Measurements from ENCODE around the gene ATXN1.
"Not testable (repeated sequence)": the region's sequence is repeated elsewhere in the genome, so short reads cannot be mapped to it uniquely, and the experiment has no call there.

The ATXN1 gene

DNA sequence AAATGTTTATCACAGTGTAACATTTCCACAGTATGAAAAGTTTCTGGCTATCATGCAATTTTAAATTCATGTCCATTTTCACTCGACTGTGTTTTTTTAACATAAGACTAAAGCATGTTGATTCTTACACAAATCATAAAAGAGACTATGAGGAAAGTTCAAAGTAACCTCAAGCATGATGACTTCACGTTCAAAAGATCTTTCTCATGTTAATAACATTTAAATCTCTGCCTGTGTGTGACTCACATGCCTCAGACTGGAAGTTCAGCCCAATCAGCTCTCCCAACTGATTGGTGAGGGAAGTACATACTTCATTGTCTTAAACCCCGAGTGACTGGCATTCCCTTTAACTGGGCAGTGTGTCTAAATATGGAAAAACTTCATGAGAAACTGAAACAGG lies 37.4 kb downstream of the ATXN1 start:
- FAIRE-seq: peak; percentile 92
- peak; percentile 84 for DNase-seq (ENCODE audit: low spot score)

DNA sequence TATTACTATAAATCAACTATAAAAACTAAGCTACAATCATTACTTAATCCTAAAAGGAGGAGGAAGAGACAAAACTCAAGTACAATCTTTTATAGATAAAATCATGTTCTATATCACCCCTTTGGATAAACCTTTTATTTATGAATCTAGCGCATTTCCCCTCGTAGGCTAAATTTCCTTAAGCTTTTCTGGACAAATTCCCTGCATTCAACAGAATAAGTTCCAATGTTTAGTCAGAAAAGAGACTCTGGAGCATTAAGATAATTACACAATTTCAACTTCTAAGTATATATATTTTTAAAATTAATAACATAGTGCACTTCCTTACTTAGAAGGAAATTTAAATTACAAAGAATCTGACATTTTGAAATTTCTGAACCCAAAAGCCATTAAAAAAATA lies 37.9 kb downstream of the ATXN1 start:
- DNase-seq (ENCODE audit: low spot score) (no peak), FAIRE-seq (no peak)

DNA sequence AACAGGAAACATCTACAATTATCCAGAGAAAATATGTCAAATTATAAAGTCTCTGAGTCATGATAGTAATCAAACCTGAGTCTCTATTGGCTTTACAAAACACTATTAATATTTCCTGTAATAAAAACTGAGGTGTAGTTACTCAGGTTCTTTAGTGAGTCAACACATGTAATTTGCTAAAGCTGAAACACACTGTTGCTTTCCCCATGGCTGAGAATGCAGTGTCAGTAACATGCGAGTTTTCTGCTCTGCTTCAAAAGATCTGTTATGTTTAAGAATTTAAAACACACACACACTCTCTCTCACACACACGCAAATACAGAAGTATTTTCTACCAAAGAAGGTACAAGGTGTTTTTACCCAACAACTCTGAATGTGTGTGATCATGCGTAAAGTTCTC lies 38.6 kb downstream of the ATXN1 start:
- FAIRE-seq: no peak
- DNase-seq (ENCODE audit: low spot score): no peak

DNA sequence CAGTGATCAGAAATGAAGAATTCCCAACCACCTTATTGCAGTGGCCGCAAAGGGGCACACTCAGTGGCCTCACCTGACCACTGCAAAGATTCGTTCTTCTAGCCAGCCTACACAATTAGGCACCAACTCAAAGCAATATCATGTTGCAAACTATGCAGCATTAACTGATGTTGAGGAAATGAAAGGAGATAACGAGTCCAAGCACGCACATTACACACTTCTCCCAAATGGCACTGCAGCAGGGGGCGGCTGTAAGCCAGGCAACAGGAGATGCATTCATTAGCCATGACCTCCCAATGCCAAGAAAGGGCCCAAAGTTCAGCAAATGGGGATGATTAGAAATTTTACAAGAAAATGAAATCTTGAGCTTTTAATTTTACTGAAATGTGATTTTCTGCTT lies 39.3 kb downstream of the ATXN1 start:
- FAIRE-seq (no peak), DNase-seq (ENCODE audit: low spot score) (no peak)

- DNase-seq (ENCODE audit: low spot score): no peak
- FAIRE-seq: no peak
Observed at GRCh38 chr6:16720861-16721260, 40.4 kb downstream of the ATXN1 start.

GRCh38 chr6:16719488-16719887 lies 41.8 kb downstream of the ATXN1 start:
- no peak for DNase-seq (ENCODE audit: low spot score)
- no peak for FAIRE-seq

DNA sequence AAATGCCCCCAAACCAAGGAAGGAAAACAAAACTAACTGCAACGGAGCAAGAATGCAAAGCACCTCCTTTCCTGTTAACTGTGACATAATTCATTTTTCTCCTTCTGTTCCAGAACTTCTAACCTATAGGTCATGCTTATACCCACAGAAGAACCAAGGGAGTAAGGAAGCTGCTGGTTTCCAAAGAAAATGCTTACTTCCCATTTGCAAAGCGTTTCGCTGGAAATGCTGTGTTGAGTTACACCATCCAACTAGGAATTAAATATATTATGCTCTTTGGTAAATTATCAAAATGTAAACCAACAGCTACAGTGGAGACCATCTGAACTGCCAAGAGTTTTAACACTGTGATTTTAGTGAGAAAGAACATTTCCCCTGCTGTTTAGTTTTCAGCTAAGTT lies 42.9 kb downstream of the ATXN1 start:
- FAIRE-seq: no peak

GRCh38 chr6:16717275-16717942 lies 43.9 kb downstream of the ATXN1 start:
- no peak for FAIRE-seq
- DNase-seq (ENCODE audit: low spot score): no peak

More for the DNA sequence above, 42.9 kb downstream of the ATXN1 start:
- DNase-seq (ENCODE audit: low spot score): no peak

DNA sequence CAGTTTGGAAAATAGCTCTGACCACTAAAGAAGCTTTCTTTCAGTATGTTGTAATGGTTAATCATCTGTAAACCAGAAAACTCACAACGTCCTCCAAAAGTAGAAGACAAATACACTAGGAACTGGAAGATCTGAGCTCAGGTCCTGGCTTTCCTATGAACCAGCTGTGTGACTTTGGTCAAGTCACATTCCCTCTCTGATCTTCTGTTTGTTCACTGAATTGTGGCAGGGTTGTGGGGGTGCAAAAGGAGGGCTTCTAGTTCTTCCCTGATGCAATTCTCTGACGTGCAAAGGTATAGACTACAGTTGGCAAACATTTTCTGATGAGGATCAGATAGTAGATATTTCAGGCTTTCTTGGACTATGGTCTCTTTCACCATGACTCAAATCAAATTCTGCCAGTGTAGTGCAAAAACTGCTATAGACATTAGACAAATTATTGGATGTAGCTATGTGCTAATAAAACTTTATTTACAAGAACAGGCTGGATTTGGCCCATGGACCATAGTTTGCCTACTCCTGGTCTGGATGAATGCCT lies 44.9 kb downstream of the ATXN1 start:
- no peak for DNase-seq (ENCODE audit: low spot score)
- no peak for FAIRE-seq

DNA sequence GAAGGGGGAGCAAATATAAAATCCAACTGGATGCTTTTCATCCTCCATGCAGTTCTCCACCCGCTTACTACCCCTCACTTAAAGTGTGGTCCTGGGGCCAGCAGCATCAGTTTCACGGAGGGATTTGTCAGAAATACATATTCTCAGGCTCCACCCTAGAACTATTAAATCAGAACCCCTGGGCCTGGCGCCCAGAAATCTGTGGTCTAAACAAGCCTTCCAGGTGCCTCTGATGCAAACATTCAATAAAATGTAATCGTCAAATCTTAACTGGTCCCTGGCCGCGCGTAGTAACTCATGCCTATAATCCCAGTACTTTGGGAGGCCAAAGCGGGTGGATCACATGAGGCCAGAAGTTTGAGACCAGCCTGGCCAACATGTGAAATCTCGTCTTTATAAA lies 47.7 kb downstream of the ATXN1 start:
- no peak for FAIRE-seq
- no peak for DNase-seq (ENCODE audit: low spot score)

- FAIRE-seq (peak; percentile 96), DNase-seq (ENCODE audit: low spot score) (peak; percentile 95)
Observed at GRCh38 chr6:16712931-16713484, 48.3 kb downstream of the ATXN1 start.

GRCh38 chr6:16712255-16712930 lies 48.9 kb downstream of the ATXN1 start:
- no peak for DNase-seq (ENCODE audit: low spot score)
- no peak for FAIRE-seq

GRCh38 chr6:16711546-16712254 lies 49.6 kb downstream of the ATXN1 start:
- FAIRE-seq (peak; percentile 76), DNase-seq (ENCODE audit: low spot score) (peak; percentile 73)

DNA sequence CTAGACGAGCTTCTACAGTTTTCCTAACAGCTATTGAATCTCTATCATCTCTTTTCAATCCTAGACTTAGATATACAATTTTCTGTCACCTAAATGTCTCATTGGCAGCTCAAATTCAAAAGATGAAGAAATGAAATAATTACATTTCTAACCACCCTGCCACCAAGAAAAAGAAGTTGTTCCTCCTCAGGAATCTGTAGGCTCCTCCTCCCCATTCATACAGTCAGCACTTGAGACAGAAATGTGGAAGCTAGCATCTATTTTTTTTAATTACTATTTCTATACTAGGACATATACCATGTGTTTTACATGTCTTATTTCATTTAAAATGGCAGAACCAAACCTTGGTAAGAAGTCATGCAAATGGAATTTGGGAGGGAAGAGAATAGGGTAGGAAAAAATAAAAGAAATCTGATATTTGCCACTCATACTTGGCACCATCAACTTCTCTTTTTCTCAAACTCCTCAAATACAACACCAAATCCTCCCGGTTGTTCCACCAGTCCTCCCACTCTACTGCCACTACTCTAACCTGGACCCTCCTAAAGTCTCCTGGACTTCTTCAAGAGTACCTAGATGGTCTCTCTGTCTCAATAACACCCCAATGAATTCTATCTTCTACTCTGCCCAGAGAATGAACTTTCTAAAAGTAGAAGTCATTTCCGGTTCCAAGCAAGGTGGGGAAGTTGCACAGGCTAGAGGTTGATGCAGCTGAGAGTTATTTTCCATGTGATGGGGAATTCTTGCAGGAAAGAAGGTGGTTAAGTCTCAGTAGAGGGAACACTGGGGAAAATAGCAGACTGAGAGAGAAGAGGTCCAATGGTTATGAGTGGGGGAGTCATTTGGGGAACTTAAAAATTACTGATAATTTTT lies 54.1 kb downstream of the ATXN1 start:
- no peak for DNase-seq (ENCODE audit: low spot score)
- FAIRE-seq: no peak

- not testable (repeated sequence) for FAIRE-seq; DNase-seq (ENCODE audit: low spot score)
Observed at GRCh38 chr6:16706491-16706890, 54.8 kb downstream of the ATXN1 start.

DNA sequence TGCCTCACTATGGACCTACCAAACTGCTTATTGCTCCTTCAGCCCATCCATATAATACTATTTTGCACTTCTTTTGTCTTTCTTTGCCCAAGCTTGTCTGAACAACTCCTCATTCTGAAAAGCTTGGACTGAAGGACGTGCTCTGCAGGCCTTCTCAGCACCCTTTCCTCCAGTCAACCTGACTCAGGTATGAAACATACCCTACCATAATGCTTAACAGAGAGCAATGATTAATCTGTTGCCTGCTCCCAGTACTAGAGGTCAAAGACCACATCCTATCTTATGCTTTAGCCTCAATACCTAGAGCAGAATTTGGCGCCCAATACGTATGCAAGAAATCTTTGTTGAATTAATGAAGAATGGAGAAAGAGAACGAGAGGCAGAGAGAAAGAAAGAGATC lies 55.2 kb downstream of the ATXN1 start:
- FAIRE-seq: no peak
- DNase-seq (ENCODE audit: low spot score): no peak

DNA sequence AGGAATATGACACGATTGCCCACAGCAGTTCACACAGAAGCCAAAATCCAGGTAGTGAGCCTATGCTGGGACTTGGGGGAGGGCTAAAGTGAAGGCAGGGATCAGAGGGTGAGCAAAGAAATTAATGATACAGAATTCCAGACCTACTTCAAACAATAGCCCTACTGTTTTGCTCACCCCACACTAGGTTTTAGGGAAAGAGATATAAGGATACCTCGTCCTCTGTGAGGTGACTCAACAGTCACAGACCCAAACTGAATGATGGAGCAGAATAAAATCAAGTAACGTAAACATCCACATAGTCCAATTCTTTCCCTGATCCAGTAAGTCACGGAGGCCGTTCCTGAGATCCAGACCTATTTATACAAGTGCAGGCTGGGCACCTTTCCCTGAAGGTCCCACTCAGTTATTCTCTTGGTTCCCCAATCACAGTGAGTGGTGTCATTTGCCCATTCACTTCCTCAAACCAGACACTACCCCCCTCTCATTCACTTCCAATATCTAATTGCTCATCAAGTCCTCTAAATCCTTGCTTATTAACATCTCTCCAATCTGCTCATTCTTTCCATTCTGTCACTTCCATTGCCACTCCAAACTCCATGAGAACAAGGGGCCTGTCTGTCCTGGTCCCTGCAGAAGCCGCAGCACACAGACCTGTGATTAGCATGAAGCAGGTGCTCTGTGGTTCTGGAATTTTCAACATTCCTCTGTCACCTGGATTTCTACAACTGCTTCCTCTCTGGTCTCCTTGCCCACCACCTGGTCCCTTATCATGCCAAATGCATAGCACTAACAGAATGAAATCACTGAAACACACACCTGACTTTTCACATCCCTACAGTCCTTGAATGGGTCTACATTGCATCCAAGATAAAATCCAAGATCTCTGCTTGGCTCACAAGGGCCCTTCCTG lies 55.9 kb downstream of the ATXN1 start:
- DNase-seq (ENCODE audit: low spot score) (no peak), FAIRE-seq (no peak)

- FAIRE-seq (no peak), DNase-seq (ENCODE audit: low spot score) (peak; percentile 36)
Observed at GRCh38 chr6:16704401-16705045, 56.7 kb downstream of the ATXN1 start.

GRCh38 chr6:16702627-16703378 lies 58.5 kb downstream of the ATXN1 start:
- FAIRE-seq: not testable (repeated sequence)

More at GRCh38 chr6:16702627-16703378, 58.5 kb downstream of the ATXN1 start:
- not testable (repeated sequence) for DNase-seq (ENCODE audit: low spot score)
